Measurements from ENCODE around the gene C1orf226. TPM values are rescaled to one million over a fixed set of nuclear protein-coding genes. Genes with fewer than 3 reads are reported as not detected.

C1orf226 gene
- polyA plus RNA-seq, 1 donor (not counting 4 experiments of a cell fraction or from before 2014, with no cell fraction given), result 0.12 TPM

DNA sequence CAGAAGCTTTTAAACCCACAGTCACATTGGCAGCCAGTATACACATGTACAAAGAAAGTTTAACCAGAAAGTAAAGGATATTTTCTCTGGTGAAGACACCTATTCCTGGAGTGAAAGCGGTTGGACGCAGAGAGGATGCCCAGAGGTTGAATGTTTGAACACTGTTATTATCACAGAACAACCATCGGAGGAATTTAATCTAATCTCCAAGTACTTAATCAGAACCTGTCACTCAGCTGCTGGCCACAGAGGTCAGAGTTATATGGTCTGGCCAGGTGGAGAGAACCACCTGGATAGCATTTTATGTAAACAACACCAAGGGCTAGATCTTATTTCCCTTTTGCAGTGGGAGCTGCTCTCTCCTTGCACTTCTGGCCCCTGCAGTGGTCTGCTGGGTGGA lies 34.2 kb upstream of the C1orf226 start:
- Histone ChIP-seq H3K9me1 (ENCODE audit: control insufficient read depth, extremely low read depth, insufficient read depth, low read length) (no peaks in the 10 kb centered on the region), H3K27me3 (ENCODE audit: control insufficient read depth, extremely low read depth, insufficient read depth, low read length) (no peaks in the 10 kb centered on the region), H3K36me3 (ENCODE audit: control insufficient read depth in 2 of 2, extremely low read depth in 1 of 2, insufficient read depth in 2 of 2, low read length in 2 of 2) (no peaks in the 10 kb centered on the region), H3K4me1 (ENCODE audit: control insufficient read depth, extremely low read depth, insufficient read depth, low read length) (peaks cover 16% of the 10 kb centered on the region), H3K79me2 (ENCODE audit: control insufficient read depth, insufficient read depth, low read length) (no peaks in the 10 kb centered on the region), H3K4me2 (ENCODE audit: control insufficient read depth, extremely low read depth, insufficient read depth, low read depth, low read length) (no peak overlapping the region), H2AFZ (ENCODE audit: control insufficient read depth, low read length) (no peak overlapping the region), H3K4me3 (ENCODE audit: control insufficient read depth in 2 of 3, extremely low read depth in 1 of 3, insufficient read depth in 2 of 3, low read depth in 1 of 3, low read length in 3 of 3) (no peak overlapping the region), H4K20me1 (ENCODE audit: control insufficient read depth, extremely low read depth, insufficient read depth, low read length) (no peaks in the 10 kb centered on the region), H3K27ac (ENCODE audit: control insufficient read depth, insufficient read depth, low read length) (no peak overlapping the region), H3K9me3 (ENCODE audit: control insufficient read depth, low read depth, low read length) (no peaks in the 10 kb centered on the region), H3K9ac (ENCODE audit: control insufficient read depth, extremely low read depth, insufficient read depth, low read length) (no peak overlapping the region)
- dilution Hi-C loops (cut with MboI; ENCODE audit: extremely low pct_ligation_motif_present, low sequenced_read_pairs), result no loop called here
- no peak for FAIRE-seq
- TF ChIP-seq EZH2 (IDR thresholded peaks at IDR 0.05; ENCODE audit: low read length), result no peak
- TF ChIP-seq, protein P1, sequence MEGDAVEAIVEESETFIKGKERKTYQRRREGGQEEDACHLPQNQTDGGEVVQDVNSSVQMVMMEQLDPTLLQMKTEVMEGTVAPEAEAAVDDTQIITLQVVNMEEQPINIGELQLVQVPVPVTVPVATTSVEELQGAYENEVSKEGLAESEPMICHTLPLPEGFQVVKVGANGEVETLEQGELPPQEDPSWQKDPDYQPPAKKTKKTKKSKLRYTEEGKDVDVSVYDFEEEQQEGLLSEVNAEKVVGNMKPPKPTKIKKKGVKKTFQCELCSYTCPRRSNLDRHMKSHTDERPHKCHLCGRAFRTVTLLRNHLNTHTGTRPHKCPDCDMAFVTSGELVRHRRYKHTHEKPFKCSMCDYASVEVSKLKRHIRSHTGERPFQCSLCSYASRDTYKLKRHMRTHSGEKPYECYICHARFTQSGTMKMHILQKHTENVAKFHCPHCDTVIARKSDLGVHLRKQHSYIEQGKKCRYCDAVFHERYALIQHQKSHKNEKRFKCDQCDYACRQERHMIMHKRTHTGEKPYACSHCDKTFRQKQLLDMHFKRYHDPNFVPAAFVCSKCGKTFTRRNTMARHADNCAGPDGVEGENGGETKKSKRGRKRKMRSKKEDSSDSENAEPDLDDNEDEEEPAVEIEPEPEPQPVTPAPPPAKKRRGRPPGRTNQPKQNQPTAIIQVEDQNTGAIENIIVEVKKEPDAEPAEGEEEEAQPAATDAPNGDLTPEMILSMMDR (optimal IDR thresholded peaks at IDR 0.05 in 1 of 3, IDR thresholded peaks at IDR 0.05 in 1 of 3, conservative IDR thresholded peaks at IDR 0.05 in 1 of 3; ENCODE audit: extremely low read depth in 1 of 3, insufficient read depth in 2 of 3, low read length in 3 of 3), result no peak
- no peak for DNase-seq (ENCODE audit: low read depth, low spot score)

DNA sequence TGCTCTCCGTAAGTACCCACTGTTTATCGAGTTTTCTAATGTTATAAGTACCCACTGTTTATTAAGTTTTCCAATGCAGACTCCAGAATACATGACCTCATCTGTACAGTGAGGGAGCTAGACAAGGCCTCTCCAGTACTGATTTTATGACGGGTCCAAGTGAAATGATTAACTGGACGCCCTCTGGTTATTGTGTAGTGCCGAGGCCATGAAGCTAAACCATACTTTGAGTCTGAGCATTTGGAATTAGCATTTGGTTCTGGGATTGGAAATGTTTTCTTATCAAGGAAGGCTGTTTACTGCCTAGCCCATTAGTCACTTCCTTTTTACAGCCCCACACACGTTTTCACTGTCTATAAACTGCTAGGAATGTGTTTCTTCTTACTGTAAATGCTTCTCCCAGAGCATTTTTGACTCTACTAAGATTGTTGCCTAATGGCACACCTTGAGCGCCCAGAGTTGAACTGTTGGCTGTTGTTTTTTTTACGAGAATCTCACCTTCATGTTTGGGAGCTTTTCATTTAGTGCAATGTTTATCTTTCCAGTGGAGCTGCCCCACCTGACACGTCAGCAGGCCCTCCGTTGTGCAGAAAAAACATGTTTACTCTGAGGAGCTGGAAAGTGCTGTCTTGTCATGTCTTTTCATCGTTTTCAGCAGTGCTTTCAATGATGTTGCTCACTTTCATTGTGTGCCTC lies 31.7 kb upstream of the C1orf226 start:
- Histone ChIP-seq H3K4me1 (ENCODE audit: control insufficient read depth, extremely low read depth, insufficient read depth, low read length) (peaks cover 16% of the 10 kb centered on the region), H3K9me3 (ENCODE audit: control insufficient read depth, low read depth, low read length) (no peaks in the 10 kb centered on the region), H3K9me1 (ENCODE audit: control insufficient read depth, extremely low read depth, insufficient read depth, low read length) (no peaks in the 10 kb centered on the region), H2AFZ (ENCODE audit: control insufficient read depth, low read length) (peak overlapping the region; percentile 80), H3K4me2 (ENCODE audit: control insufficient read depth, extremely low read depth, insufficient read depth, low read depth, low read length) (peak overlapping the region; percentile 74), H4K20me1 (ENCODE audit: control insufficient read depth, extremely low read depth, insufficient read depth, low read length) (no peaks in the 10 kb centered on the region), H3K36me3 (ENCODE audit: control insufficient read depth in 2 of 2, extremely low read depth in 1 of 2, insufficient read depth in 2 of 2, low read length in 2 of 2) (no peaks in the 10 kb centered on the region), H3K27me3 (ENCODE audit: control insufficient read depth, extremely low read depth, insufficient read depth, low read length) (no peaks in the 10 kb centered on the region), H3K4me3 (ENCODE audit: control insufficient read depth in 2 of 3, extremely low read depth in 1 of 3, insufficient read depth in 2 of 3, low read depth in 1 of 3, low read length in 3 of 3) (peak overlapping the region in 1 of 3 experiments; percentile 12), H3K27ac (ENCODE audit: control insufficient read depth, insufficient read depth, low read length) (peak overlapping the region; percentile 69), H3K9ac (ENCODE audit: control insufficient read depth, extremely low read depth, insufficient read depth, low read length) (peak overlapping the region; percentile 20), H3K79me2 (ENCODE audit: control insufficient read depth, insufficient read depth, low read length) (no peaks in the 10 kb centered on the region)
- TF ChIP-seq EZH2 (IDR thresholded peaks at IDR 0.05; ENCODE audit: low read length), result no peak
- TF ChIP-seq, protein P1 (optimal IDR thresholded peaks at IDR 0.05 in 1 of 3, IDR thresholded peaks at IDR 0.05 in 1 of 3, conservative IDR thresholded peaks at IDR 0.05 in 1 of 3; ENCODE audit: extremely low read depth in 1 of 3, insufficient read depth in 2 of 3, low read length in 3 of 3), result no peak
- dilution Hi-C loops (cut with MboI; ENCODE audit: extremely low pct_ligation_motif_present, low sequenced_read_pairs), result no loop called here
- peak; percentile 52 for DNase-seq (ENCODE audit: low read depth, low spot score)
- FAIRE-seq, result peak; percentile 80
